OCI-LY1 (cell line): ENCODE results near the gene PIKFYVE.
"Not testable (repeated sequence)": the region's sequence is repeated elsewhere in the genome, so short reads cannot be mapped to it uniquely, and the experiment has no call there.

Experiments
- H2AFZ ChIP-seq: fragments of 200-600 bp; sonication (generic), shearing (Covaris generic); 2 replicates; pipeline ENCODE4 v1.6.0; 2014; ENCODE audit warnings: antibody characterized with exemption, mild to moderate bottlenecking, low read length
- H3F3A ChIP-seq: fragments of 200-600 bp; sonication (generic), shearing (Covaris generic); 2 replicates; pipeline ENCODE4 v1.6.0; 2014; ENCODE audit warnings: mild to moderate bottlenecking, antibody characterized with exemption, low read length, moderate library complexity; ENCODE audit not compliant: insufficient read depth
- H3K27ac ChIP-seq: fragments of 200-600 bp; sonication (generic); 2 replicates; pipeline ENCODE4 v1.5.1; 2014; ENCODE audit warnings: low read length, mixed run types, mild to moderate bottlenecking, low read depth; ENCODE audit not compliant: poor library complexity, severe bottlenecking
- H3K27me3 ChIP-seq: fragments of 200-600 bp; sonication (generic); 2 replicates; pipeline ENCODE4 v1.6.0; 2014; ENCODE audit warnings: antibody characterized with exemption, mild to moderate bottlenecking, low read length, moderate library complexity; ENCODE audit not compliant: insufficient read depth
- H3K36me3 ChIP-seq: fragments of 200-600 bp; sonication (generic); 2 replicates; pipeline ENCODE4 v1.6.1; 2014; ENCODE audit warnings: mild to moderate bottlenecking, antibody characterized with exemption, low read length, moderate library complexity, mixed read lengths; ENCODE audit not compliant: insufficient read depth
- H3K4me1 ChIP-seq: fragments of 200-600 bp; sonication (generic); 2 replicates; pipeline ENCODE4 v1.5.1; 2014; ENCODE audit warnings: mild to moderate bottlenecking, low read length, moderate library complexity; ENCODE audit not compliant: insufficient read depth, severe bottlenecking
- H3K4me2 ChIP-seq: fragments of 200-600 bp; sonication (generic), shearing (Covaris generic); 2 replicates; pipeline ENCODE4 v1.6.1; 2014; ENCODE audit warnings: low read length
- H3K4me3 ChIP-seq: fragments of 200-600 bp; sonication (generic); 2 replicates; pipeline ENCODE4 v1.5.1; 2014; ENCODE audit warnings: low read length, low read depth, mild to moderate bottlenecking, mixed read lengths; ENCODE audit not compliant: poor library complexity, severe bottlenecking
- H3K79me2 ChIP-seq: fragments of 200-600 bp; shearing (Covaris generic); 2 replicates; pipeline ENCODE4 v1.6.1; 2016; ENCODE audit warnings: mixed run types, low read length, mixed read lengths; ENCODE audit not compliant: insufficient read depth
- H3K9ac ChIP-seq: fragments of 200-600 bp; sonication (generic), shearing (Covaris generic); 2 replicates; pipeline ENCODE4 v1.6.1; 2014; ENCODE audit warnings: mild to moderate bottlenecking, low read length, mixed read lengths
- H3K9me2 ChIP-seq: fragments of 200-600 bp; sonication (generic), shearing (Covaris generic); 2 replicates; pipeline ENCODE4 v1.6.1; 2014; ENCODE audit warnings: low read depth, mild to moderate bottlenecking, low read length, mixed read lengths
- H3K9me3 ChIP-seq: fragments of 200-600 bp; shearing (Covaris generic); 2 replicates; pipeline ENCODE4 v1.6.1; 2014; ENCODE audit warnings: low read length, mixed read lengths
- H4K20me1 ChIP-seq: fragments of 200-600 bp; sonication (generic), shearing (Covaris generic); 2 replicates; pipeline ENCODE4 v1.6.0; 2016; ENCODE audit warnings: mild to moderate bottlenecking, low read length; ENCODE audit not compliant: insufficient read depth
- CTCF ChIP-seq: fragments of 200-600 bp; sonication (generic), shearing (Covaris generic); IDR thresholded peaks from 2 replicates; pipeline ENCODE4 v1.5.1; 2017; ENCODE audit warnings: mild to moderate bottlenecking, antibody characterized with exemption, low read length, moderate library complexity, mixed read lengths
- EZH2 ChIP-seq: fragments of 200-600 bp; sonication (generic), shearing (Covaris generic); IDR thresholded peaks from 2 replicates; pipeline ENCODE4 v1.8.0; 2017; ENCODE audit warnings: borderline replicate concordance, mixed run types, mild to moderate bottlenecking, antibody characterized with exemption, low read length, moderate library complexity, mixed read lengths

The PIKFYVE gene

GRCh38 chr2:208254871-208255556, 11.0 kb upstream of the PIKFYVE start, which contains the start of gene IDH1:
Gene IDH1 (minus strand): TSS chr2:208255071. CDS start chr2:208251551, 3,520 bp downstream.
- Histone ChIP-seq H3K4me3 (peak within 1 kb of the TSS; percentile 77), H3K27me3 (no peaks in the 10 kb centered on the region), H3K36me3 (peaks cover 37% of the 10 kb centered on the region), H3K9me2 (no peaks in the 10 kb centered on the region), H3K27ac (peak within 1 kb of the TSS; percentile 47), H3K4me2 (peak within 1 kb of the TSS; percentile 75), H3K9ac (peak within 1 kb of the TSS; percentile 76), H4K20me1 (no peaks in the 10 kb centered on the region), H3K79me2 (no peaks in the 10 kb centered on the region), H3K9me3 (no peaks in the 10 kb centered on the region), H2AFZ (peak within 1 kb of the TSS; percentile 1; the same call in 1 of the 2 replicates), H3F3A (no peaks in the 10 kb centered on the region), H3K4me1 (peaks cover 15% of the 10 kb centered on the region)
- TF ChIP-seq CTCF (peak; percentile 71), EZH2 (no peak)

GRCh38 chr2:208255557-208256106, 10.4 kb upstream of the PIKFYVE start:
- H3K4me1 ChIP-seq, result peaks cover 15% of the 10 kb centered on the region
- no peaks in the 10 kb centered on the region for H3K9me3 ChIP-seq
- H3K27ac ChIP-seq, result peak overlapping the region; percentile 47
- H4K20me1 ChIP-seq, result no peaks in the 10 kb centered on the region
- H3K27me3 ChIP-seq, result no peaks in the 10 kb centered on the region
- H3K79me2 ChIP-seq, result no peaks in the 10 kb centered on the region
- TF ChIP-seq EZH2, result no peak
- no peak for TF ChIP-seq CTCF
- no peaks in the 10 kb centered on the region for H3K9me2 ChIP-seq
- H3K36me3 ChIP-seq, result peaks cover 31% of the 10 kb centered on the region
- 0 out of 2 replicates have a peak overlapping the region, but pooled peaks have one; percentile 1 for H2AFZ ChIP-seq
- H3K9ac ChIP-seq, result peak overlapping the region; percentile 76; the same call in 1 of the 2 replicates
- H3K4me2 ChIP-seq, result peak overlapping the region; percentile 62
- H3F3A ChIP-seq, result no peaks in the 10 kb centered on the region
- peak overlapping the region; percentile 77 for H3K4me3 ChIP-seq

- no peak overlapping the region for H3K4me2 ChIP-seq
- H3K4me1 ChIP-seq, result peaks cover 15% of the 10 kb centered on the region
- H3K79me2 ChIP-seq, result no peaks in the 10 kb centered on the region
- H3K9ac ChIP-seq, result no peak overlapping the region
- no peak overlapping the region for H3K4me3 ChIP-seq
- H3F3A ChIP-seq, result no peaks in the 10 kb centered on the region
- no peaks in the 10 kb centered on the region for H3K27me3 ChIP-seq
- no peaks in the 10 kb centered on the region for H3K9me3 ChIP-seq
- no peaks in the 10 kb centered on the region for H4K20me1 ChIP-seq
- H3K36me3 ChIP-seq, result peaks cover 25% of the 10 kb centered on the region; the same call in 1 of the 2 replicates
- no peak overlapping the region for H2AFZ ChIP-seq
- H3K9me2 ChIP-seq, result no peaks in the 10 kb centered on the region
- TF ChIP-seq EZH2, result no peak
- TF ChIP-seq CTCF, result peak; percentile 54
- peak overlapping the region; percentile 47 for H3K27ac ChIP-seq
Measured at GRCh38 chr2:208256192-208256782, 9.8 kb upstream of the PIKFYVE start.

- H3K4me3 ChIP-seq, H4K20me1 ChIP-seq, H3K79me2 ChIP-seq, H3K9me3 ChIP-seq, H3F3A ChIP-seq, H3K27ac ChIP-seq, H2AFZ ChIP-seq, H3K27me3 ChIP-seq, H3K9ac ChIP-seq, H3K4me2 ChIP-seq, H3K9me2 ChIP-seq: not testable (repeated sequence)
- Histone ChIP-seq H3K4me1 (peaks cover 15% of the 10 kb centered on the region), H3K36me3 (peaks cover 16% of the 10 kb centered on the region; the same call in 1 of the 2 replicates)
Measured at GRCh38 chr2:208256849-208257813, 8.9 kb upstream of the PIKFYVE start.
